SH-SY5Y (cell line): Measurements from ENCODE around the gene RNF138.

Source experiments
- GATA2 ChIP-seq: IDR thresholded peaks from 2 replicates; pipeline ENCODE4 v1.6.1; 2011; ENCODE audit warnings: mild to moderate bottlenecking, low read depth, low read length
- GATA3 ChIP-seq: IDR thresholded peaks from 2 replicates; pipeline ENCODE4 v1.6.1; 2011; ENCODE audit warnings: low read depth, mild to moderate bottlenecking, low read length, moderate library complexity

Gene RNF138

DNA sequence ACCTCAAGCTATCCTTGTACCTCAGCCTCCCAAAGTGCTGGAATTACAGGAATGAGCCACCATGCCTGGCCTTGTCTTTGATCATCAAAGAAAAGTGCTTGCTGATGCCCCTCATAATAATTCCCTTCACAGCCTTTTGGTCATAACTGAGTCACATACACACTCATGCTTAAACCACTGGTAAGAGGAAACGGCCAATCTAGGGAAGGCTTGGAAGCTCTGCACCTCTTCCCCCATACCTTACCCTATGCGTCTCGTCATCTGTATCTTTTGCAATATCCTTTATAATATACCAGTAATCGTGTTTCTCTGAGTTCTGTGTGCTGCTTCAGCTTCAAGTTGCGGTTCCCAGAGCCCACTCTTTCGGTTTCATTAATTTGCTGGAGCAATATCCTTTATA is 4.8 kb upstream of the RNF138 start:
- no peak for TF ChIP-seq GATA2
- no peak for TF ChIP-seq GATA3

DNA sequence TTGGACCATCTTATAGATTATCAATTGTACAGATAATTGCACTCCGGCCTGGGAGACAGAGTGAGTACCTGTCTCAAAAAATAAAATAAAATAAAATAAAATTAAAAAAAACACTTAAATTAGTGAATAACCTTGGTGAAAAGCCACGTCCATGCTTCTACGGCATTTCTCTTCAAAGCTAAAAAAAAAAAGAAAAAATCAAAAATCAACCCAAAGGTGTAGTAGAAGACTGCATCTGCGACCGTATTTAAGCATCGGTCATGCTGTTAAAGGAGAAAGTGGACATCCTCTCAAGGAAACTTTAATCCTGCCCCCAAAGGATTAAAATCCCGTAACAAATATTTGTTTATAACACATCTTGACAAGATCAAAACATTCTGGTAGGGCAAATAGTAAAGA is 350 bp upstream of the RNF138 start:
- TF ChIP-seq GATA2 (no peak), GATA3 (no peak)

DNA sequence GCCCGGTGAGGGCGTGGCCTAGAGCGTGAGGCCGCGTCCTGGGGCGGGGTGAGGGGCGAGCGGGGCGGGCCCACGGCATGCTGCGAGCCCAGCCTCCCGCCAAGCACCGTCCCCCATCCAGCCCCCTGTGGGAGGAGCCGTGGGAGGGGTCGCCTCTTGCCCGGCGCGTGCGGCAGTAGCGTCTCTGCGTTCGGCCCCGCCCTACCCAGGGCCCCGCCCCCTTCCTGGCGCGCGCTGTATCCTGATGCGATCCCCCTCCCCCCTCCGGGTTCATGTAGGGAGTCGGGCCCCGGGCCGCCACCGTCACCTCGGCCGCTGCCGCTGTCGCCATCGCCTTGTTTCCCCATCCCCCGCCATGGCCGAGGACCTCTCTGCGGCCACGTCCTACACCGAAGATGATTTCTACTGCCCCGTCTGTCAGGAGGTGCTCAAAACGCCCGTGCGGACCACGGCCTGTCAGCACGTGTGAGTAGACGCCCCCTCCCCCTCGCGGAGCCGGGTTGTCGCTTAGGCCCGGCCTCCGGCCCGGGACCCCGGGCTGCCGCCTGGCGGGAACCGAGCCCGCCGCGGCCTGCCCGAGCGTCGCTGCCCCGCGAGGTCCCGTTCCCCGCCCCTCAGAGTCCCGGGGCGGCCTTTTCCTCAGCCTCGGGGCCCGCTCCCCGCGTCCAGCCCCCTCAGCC is 888 bp downstream of the RNF138 start:
- TF ChIP-seq GATA3 = no peak
- no peak for TF ChIP-seq GATA2

- no peak for TF ChIP-seq GATA2
- no peak for TF ChIP-seq GATA3
Observed at GRCh38 chr18:32093102-32093511, 1.4 kb downstream of the RNF138 start.

DNA sequence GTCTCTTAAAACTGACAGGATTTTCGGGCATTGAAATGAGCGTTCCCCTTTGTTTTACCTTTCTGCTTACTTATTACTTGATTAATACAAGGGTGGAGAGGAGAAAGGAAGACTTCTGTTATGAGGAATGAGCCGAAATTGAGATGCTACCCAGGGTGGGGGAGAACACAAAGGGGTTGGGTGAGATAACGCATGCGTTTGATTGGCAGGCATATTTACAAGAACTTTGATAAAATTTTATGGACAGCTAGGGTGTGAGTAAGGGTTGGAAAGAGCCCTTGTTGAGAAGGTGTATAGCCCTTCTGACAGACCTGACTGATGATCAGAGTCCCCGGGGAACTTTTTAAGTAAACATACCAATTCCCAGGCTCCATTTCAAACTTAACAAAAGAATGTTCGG is 1.8 kb downstream of the RNF138 start:
- TF ChIP-seq GATA3 (no peak), GATA2 (no peak)

- TF ChIP-seq GATA3 (no peak), GATA2 (no peak)
Observed at GRCh38 chr18:32095192-32095899, 3.7 kb downstream of the RNF138 start.

DNA sequence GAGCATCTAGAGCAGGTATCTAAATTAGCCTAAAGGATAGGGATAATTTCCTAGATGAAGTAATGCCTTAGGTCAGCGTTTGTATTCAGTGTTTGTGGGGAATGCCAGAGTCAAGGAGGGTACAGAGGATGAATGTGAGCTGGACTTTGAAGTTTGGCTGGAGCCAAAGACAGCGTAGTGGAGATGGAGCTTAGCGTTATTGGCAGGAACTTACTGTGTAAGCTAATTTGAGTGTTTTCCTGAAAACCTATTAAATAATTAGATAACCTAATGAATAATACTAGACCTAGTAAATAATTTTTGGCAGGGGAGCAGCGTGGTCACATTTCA is 4.2 kb downstream of the RNF138 start:
- no peak for TF ChIP-seq GATA3
- TF ChIP-seq GATA2 = no peak

DNA sequence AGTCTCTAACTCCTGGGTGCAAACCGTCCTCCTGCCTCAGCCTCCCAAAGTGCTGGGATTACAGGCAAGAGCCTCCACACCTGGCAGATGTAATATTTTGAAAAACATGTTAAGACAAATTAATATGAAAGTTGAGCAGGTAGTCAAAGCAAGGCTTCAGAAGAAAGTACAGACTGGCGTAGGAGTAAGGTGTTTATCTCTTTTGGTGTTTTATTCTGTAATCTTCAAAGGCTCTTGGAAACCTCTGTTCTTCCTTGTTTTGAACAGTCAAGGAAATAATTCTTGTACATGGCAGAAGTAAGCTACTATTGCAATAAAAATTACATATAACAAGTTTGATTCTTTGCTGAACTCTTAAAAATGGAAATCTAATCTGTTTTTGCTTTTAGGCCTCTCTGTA is 5.3 kb downstream of the RNF138 start:
- TF ChIP-seq GATA2 (no peak), GATA3 (no peak)

GRCh38 chr18:32104516-32104915 is 12.8 kb downstream of the RNF138 start:
- no peak for TF ChIP-seq GATA2
- TF ChIP-seq GATA3 = no peak

- TF ChIP-seq GATA2 = no peak
- no peak for TF ChIP-seq GATA3
Observed at GRCh38 chr18:32110005-32110404, 18.3 kb downstream of the RNF138 start.

GRCh38 chr18:32111706-32112105 is 20.0 kb downstream of the RNF138 start:
- no peak for TF ChIP-seq GATA2
- TF ChIP-seq GATA3 = no peak

DNA sequence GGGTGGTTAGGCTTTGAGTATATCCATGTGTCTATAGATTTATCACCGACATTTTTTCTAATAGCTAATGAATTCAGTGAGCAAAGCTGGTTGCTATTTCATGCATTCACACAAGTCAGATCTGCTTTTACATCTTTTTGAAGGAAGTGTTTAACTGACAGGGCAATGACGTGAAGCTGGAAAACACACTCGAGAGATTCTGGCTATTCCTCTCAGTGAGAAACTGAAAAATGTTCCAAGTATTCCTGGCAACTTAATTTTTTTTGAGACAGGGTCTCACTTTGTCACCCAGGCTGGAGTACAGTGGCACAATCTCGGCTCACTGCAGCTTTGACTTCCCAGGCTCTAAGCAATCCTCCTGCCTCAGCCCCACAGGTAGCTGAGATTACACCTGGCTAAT is 21.2 kb downstream of the RNF138 start:
- TF ChIP-seq GATA2 (no peak), GATA3 (no peak)

GRCh38 chr18:32114293-32114942 is 22.7 kb downstream of the RNF138 start:
- TF ChIP-seq GATA3 (no peak), GATA2 (no peak)

- TF ChIP-seq GATA2 = no peak
- no peak for TF ChIP-seq GATA3
Observed at GRCh38 chr18:32122039-32122438, 30.4 kb downstream of the RNF138 start.

GRCh38 chr18:32126538-32126937 is 34.9 kb downstream of the RNF138 start:
- TF ChIP-seq GATA3 (no peak), GATA2 (no peak)

GRCh38 chr18:32135625-32136024 is 44.0 kb downstream of the RNF138 start:
- TF ChIP-seq GATA3 (no peak), GATA2 (no peak)
